ENCODE data around the gene PDE4D.

The PDE4D gene

DNA sequence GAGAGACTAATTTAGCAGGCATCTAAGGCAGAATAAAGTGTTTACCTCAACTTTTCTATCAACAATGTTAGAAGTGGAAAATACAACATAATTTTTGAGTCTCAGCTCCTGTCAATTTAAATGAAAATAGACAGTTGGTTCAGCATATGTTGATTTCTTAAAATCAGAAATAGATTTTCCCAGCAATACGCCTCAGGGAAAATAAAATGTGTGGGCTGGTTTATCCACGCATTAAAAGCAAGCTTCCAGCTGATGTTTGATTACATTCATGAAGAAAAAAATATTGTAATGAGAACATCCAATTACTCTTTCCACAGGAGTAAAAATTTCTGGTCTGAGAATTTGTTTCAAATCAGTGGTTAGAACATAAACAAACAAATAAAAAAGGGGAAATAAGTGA lies 166.3 kb downstream of the PDE4D start:
- DNase-seq (ENCODE audit: insufficient read length, low spot score), result no peak
- TF ChIP-seq POU2F2 (IDR thresholded peaks at IDR 0.05; ENCODE audit: low read depth, low read length) (no peak), POLR2AphosphoS5 (IDR thresholded peaks at IDR 0.05; ENCODE audit: low read depth, low read length) (no peak), PAX5 (IDR thresholded peaks at IDR 0.05; ENCODE audit: insufficient read depth, low read length, severe bottlenecking) (no peak), SPI1 (IDR thresholded peaks at IDR 0.05; ENCODE audit: low read depth, low read length) (no peak), POLR2A (IDR thresholded peaks at IDR 0.05; ENCODE audit: low read depth, low read length) (no peak), TAF1 (IDR thresholded peaks at IDR 0.05; ENCODE audit: low read depth, low read length) (no peak)
- no peak for FAIRE-seq

GRCh38 chr5:59725392-59725767 lies 168.1 kb downstream of the PDE4D start:
- TF ChIP-seq POLR2AphosphoS5 (IDR thresholded peaks at IDR 0.05; ENCODE audit: low read depth, low read length) (no peak), POLR2A (IDR thresholded peaks at IDR 0.05; ENCODE audit: low read depth, low read length) (no peak), PAX5 (IDR thresholded peaks at IDR 0.05; ENCODE audit: insufficient read depth, low read length, severe bottlenecking) (no peak), SPI1 (IDR thresholded peaks at IDR 0.05; ENCODE audit: low read depth, low read length) (no peak), TAF1 (IDR thresholded peaks at IDR 0.05; ENCODE audit: low read depth, low read length) (no peak)
- DNase-seq (ENCODE audit: insufficient read length, low spot score) (no peak), FAIRE-seq (no peak)

DNA sequence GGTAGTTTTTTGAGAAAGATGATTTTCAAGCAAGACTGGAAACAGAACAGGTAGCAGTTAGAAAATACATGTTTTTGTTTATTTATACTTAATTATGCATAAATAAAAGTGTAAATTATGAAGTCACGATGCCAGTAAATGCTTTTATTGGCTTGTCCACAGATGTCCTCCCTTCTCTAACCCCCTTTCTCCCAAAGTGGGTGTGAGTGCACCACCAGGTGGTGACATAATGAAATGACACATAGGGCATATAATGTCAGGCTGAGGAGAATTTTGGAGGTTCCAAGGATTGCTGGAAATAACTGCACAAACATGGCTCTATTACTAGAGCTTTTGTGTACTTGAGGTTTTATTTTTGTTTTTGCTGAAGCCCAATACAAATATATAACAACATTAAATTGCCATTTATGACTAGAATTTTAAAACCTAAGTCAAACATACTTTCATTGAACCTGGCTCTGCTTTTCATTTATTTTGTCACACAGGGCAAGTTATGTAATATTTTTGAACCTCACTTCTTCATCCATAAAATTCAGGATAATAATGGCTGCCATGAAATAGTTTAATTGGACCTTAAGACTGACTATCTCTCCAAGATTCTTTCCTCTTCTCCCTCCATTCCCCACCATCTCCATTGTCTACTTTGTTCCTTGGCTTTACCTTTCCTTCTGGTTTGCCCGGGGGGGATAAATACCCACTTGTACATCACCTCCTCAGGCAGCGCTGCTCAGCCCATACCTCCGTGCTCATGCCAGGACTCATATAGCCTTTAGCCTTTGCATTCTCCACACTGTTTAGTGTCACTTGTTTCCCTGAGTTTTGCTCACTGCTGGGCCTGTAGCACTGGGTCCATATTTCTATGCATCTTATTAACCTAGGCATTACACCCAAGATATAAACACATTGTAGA lies 168.8 kb downstream of the PDE4D start:
- FAIRE-seq, result peak; percentile 75
- no peak for TF ChIP-seq SPI1 (IDR thresholded peaks at IDR 0.05; ENCODE audit: low read depth, low read length)
- TF ChIP-seq POLR2A (IDR thresholded peaks at IDR 0.05; ENCODE audit: low read depth, low read length), result no peak
- TF ChIP-seq PAX5 (IDR thresholded peaks at IDR 0.05; ENCODE audit: insufficient read depth, low read length, severe bottlenecking), result no peak
- TF ChIP-seq POLR2AphosphoS5 (IDR thresholded peaks at IDR 0.05; ENCODE audit: low read depth, low read length), result no peak
- TF ChIP-seq POU2F2 (IDR thresholded peaks at IDR 0.05; ENCODE audit: low read depth, low read length), result no peak
- no peak for TF ChIP-seq TAF1 (IDR thresholded peaks at IDR 0.05; ENCODE audit: low read depth, low read length)
- DNase-seq (ENCODE audit: insufficient read length, low spot score), result peak; percentile 1

- TF ChIP-seq POLR2A (IDR thresholded peaks at IDR 0.05; ENCODE audit: low read depth, low read length) (no peak), POU2F2 (IDR thresholded peaks at IDR 0.05; ENCODE audit: low read depth, low read length) (no peak), PAX5 (IDR thresholded peaks at IDR 0.05; ENCODE audit: insufficient read depth, low read length, severe bottlenecking) (no peak), TAF1 (IDR thresholded peaks at IDR 0.05; ENCODE audit: low read depth, low read length) (no peak), SPI1 (IDR thresholded peaks at IDR 0.05; ENCODE audit: low read depth, low read length) (no peak), POLR2AphosphoS5 (IDR thresholded peaks at IDR 0.05; ENCODE audit: low read depth, low read length) (no peak)
These were observed 170.7 kb downstream of the PDE4D start for GRCh38 chr5:59722874-59723273.

DNA sequence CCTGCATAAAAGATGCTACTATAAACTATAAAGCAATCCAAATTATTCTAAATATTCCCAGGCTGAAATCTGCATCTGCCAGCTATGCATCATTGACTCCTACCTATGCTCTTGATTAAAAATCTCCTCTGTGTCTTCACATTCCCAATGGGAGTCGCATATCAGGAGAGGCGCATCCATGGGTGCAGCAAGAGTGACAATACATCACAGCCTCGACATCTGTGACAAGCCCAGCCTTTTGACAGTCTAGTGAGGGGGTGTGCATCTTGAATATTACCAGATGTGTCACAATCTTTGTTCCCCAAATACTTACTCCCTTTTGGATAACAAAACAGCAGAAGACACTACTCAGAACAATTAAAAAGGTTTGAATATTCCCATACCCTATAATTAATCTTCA lies 171.8 kb downstream of the PDE4D start:
- FAIRE-seq (no peak), DNase-seq (ENCODE audit: insufficient read length, low spot score) (no peak)
- no peak for TF ChIP-seq POLR2A (IDR thresholded peaks at IDR 0.05; ENCODE audit: low read depth, low read length)
- TF ChIP-seq POLR2AphosphoS5 (IDR thresholded peaks at IDR 0.05; ENCODE audit: low read depth, low read length), result no peak
- TF ChIP-seq SPI1 (IDR thresholded peaks at IDR 0.05; ENCODE audit: low read depth, low read length), result no peak
- TF ChIP-seq POU2F2 (IDR thresholded peaks at IDR 0.05; ENCODE audit: low read depth, low read length), result no peak
- TF ChIP-seq PAX5 (IDR thresholded peaks at IDR 0.05; ENCODE audit: insufficient read depth, low read length, severe bottlenecking), result no peak
- TF ChIP-seq TAF1 (IDR thresholded peaks at IDR 0.05; ENCODE audit: low read depth, low read length), result no peak

More at GRCh38 chr5:59722874-59723273, 170.7 kb downstream of the PDE4D start:
- no peak for DNase-seq (ENCODE audit: insufficient read length, low spot score)
- no peak for FAIRE-seq

GRCh38 chr5:59720063-59720462 lies 173.5 kb downstream of the PDE4D start:
- no peak for TF ChIP-seq POLR2A (IDR thresholded peaks at IDR 0.05; ENCODE audit: low read depth, low read length)
- no peak for TF ChIP-seq TAF1 (IDR thresholded peaks at IDR 0.05; ENCODE audit: low read depth, low read length)
- TF ChIP-seq POLR2AphosphoS5 (IDR thresholded peaks at IDR 0.05; ENCODE audit: low read depth, low read length), result no peak
- TF ChIP-seq POU2F2 (IDR thresholded peaks at IDR 0.05; ENCODE audit: low read depth, low read length), result no peak
- no peak for TF ChIP-seq PAX5 (IDR thresholded peaks at IDR 0.05; ENCODE audit: insufficient read depth, low read length, severe bottlenecking)
- TF ChIP-seq SPI1 (IDR thresholded peaks at IDR 0.05; ENCODE audit: low read depth, low read length), result no peak
- DNase-seq (ENCODE audit: insufficient read length, low spot score), result no peak
- no peak for FAIRE-seq

- no peak for TF ChIP-seq POLR2A (IDR thresholded peaks at IDR 0.05; ENCODE audit: low read depth, low read length)
- TF ChIP-seq POU2F2 (IDR thresholded peaks at IDR 0.05; ENCODE audit: low read depth, low read length), result no peak
- TF ChIP-seq PAX5 (IDR thresholded peaks at IDR 0.05; ENCODE audit: insufficient read depth, low read length, severe bottlenecking), result no peak
- no peak for TF ChIP-seq POLR2AphosphoS5 (IDR thresholded peaks at IDR 0.05; ENCODE audit: low read depth, low read length)
- FAIRE-seq, result no peak
- no peak for DNase-seq (ENCODE audit: insufficient read length, low spot score)
These were observed 176.5 kb downstream of the PDE4D start for GRCh38 chr5:59716966-59717500.

GRCh38 chr5:59716029-59716428 lies 177.5 kb downstream of the PDE4D start:
- DNase-seq (ENCODE audit: insufficient read length, low spot score), result no peak
- no peak for TF ChIP-seq SPI1 (IDR thresholded peaks at IDR 0.05; ENCODE audit: low read depth, low read length)
- TF ChIP-seq PAX5 (IDR thresholded peaks at IDR 0.05; ENCODE audit: insufficient read depth, low read length, severe bottlenecking), result no peak
- no peak for TF ChIP-seq POLR2A (IDR thresholded peaks at IDR 0.05; ENCODE audit: low read depth, low read length)
- TF ChIP-seq POLR2AphosphoS5 (IDR thresholded peaks at IDR 0.05; ENCODE audit: low read depth, low read length), result no peak
- no peak for FAIRE-seq

GRCh38 chr5:59715228-59715627 lies 178.3 kb downstream of the PDE4D start:
- FAIRE-seq, result no peak
- TF ChIP-seq SPI1 (IDR thresholded peaks at IDR 0.05; ENCODE audit: low read depth, low read length), result no peak
- no peak for TF ChIP-seq POLR2AphosphoS5 (IDR thresholded peaks at IDR 0.05; ENCODE audit: low read depth, low read length)
- no peak for TF ChIP-seq POLR2A (IDR thresholded peaks at IDR 0.05; ENCODE audit: low read depth, low read length)
- no peak for TF ChIP-seq PAX5 (IDR thresholded peaks at IDR 0.05; ENCODE audit: insufficient read depth, low read length, severe bottlenecking)
- TF ChIP-seq TAF1 (IDR thresholded peaks at IDR 0.05; ENCODE audit: low read depth, low read length), result no peak
- TF ChIP-seq POU2F2 (IDR thresholded peaks at IDR 0.05; ENCODE audit: low read depth, low read length), result no peak
- DNase-seq (ENCODE audit: insufficient read length, low spot score), result no peak
